Measurements from ENCODE around the gene PDE8A. TPM values are rescaled to one million over a fixed set of nuclear protein-coding genes. Genes with fewer than 3 reads are reported as not detected.

Gene PDE8A
- total and polyA plus RNA-seq, 2 of the 13 experiments (the other 11 are each of a cell fraction or from before 2014, with no cell fraction given), result 26.3 to 48.5 TPM

DNA sequence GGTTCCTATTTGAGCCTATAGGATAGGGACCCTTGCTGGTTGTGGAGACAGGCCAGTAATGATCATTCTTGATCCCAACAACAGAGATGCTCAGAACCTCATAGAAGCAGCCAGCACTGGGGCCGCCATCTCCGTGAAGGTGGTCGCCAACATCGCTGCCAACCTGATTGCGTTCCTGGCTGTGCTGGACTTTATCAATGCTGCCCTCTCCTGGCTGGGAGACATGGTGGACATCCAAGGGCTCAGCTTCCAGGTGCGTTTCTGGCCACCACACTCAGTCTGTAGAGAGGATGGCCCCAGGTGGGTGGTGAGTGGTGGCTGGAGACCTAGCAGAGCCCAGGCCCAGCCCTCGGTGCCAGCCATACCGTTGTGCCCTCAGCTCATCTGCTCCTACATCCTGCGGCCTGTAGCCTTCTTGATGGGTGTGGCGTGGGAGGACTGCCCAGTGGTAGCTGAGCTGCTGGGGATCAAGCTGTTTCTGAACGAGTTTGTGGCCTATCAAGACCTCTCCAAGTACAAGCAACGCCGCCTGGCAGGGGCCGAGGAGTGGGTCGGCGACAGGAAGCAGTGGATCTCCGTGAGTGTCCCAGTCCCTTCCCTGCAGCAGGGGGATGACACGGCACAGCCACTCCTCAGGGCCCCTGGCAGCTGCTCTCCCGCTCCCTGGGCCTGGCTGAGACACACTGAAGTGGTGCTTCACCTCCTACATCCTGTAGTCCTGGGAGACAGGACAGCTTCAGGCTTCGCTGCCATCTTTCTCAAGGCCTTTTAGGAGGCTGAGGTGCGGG is 46.5 kb upstream of the PDE8A start (continued):
- TF ChIP-seq, protein P1, sequence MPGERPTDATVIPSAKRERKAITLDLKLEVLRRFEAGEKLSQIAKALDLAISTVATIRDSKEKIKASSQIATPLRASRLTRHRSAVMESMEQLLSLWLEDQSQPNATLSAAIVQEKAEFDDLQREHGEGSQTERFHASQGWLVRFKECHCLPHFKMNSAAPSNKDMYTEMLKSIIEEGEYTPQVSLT (CRISPR knock-in tag; IDR thresholded peaks at IDR 0.05; ENCODE audit: borderline replicate concordance, low read depth), result no peak
- TF ChIP-seq ZNF747 (CRISPR knock-in tag; IDR thresholded peaks at IDR 0.05; ENCODE audit: borderline replicate concordance) (no peak), ZNF687 (CRISPR knock-in tag; IDR thresholded peaks at IDR 0.05) (peak; percentile 41), ZBTB46 (CRISPR knock-in tag; IDR thresholded peaks at IDR 0.05; ENCODE audit: borderline replicate concordance) (no peak), SP4 (CRISPR knock-in tag; IDR thresholded peaks at IDR 0.05) (no peak), TFDP2 (CRISPR knock-in tag; IDR thresholded peaks at IDR 0.05) (no peak), ZNF124 (CRISPR knock-in tag; IDR thresholded peaks at IDR 0.05) (no peak)
- TF ChIP-seq, protein P2, sequence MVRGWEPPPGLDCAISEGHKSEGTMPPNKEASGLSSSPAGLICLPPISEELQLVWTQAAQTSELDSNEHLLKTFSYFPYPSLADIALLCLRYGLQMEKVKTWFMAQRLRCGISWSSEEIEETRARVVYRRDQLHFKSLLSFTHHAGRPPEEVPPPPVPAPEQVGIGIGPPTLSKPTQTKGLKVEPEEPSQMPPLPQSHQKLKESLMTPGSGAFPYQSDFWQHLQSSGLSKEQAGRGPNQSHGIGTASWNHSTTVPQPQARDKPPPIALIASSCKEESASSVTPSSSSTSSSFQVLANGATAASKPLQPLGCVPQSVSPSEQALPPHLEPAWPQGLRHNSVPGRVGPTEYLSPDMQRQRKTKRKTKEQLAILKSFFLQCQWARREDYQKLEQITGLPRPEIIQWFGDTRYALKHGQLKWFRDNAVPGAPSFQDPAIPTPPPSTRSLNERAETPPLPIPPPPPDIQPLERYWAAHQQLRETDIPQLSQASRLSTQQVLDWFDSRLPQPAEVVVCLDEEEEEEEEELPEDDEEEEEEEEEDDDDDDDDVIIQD (CRISPR knock-in tag; IDR thresholded peaks at IDR 0.05; ENCODE audit: low read depth), result peak; percentile 93; the same call in 1 of the 2 replicates
- TF ChIP-seq, protein P3, sequence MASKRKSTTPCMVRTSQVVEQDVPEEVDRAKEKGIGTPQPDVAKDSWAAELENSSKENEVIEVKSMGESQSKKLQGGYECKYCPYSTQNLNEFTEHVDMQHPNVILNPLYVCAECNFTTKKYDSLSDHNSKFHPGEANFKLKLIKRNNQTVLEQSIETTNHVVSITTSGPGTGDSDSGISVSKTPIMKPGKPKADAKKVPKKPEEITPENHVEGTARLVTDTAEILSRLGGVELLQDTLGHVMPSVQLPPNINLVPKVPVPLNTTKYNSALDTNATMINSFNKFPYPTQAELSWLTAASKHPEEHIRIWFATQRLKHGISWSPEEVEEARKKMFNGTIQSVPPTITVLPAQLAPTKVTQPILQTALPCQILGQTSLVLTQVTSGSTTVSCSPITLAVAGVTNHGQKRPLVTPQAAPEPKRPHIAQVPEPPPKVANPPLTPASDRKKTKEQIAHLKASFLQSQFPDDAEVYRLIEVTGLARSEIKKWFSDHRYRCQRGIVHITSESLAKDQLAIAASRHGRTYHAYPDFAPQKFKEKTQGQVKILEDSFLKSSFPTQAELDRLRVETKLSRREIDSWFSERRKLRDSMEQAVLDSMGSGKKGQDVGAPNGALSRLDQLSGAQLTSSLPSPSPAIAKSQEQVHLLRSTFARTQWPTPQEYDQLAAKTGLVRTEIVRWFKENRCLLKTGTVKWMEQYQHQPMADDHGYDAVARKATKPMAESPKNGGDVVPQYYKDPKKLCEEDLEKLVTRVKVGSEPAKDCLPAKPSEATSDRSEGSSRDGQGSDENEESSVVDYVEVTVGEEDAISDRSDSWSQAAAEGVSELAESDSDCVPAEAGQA (IDR thresholded peaks at IDR 0.05; ENCODE audit: low read depth), result no peak
- TF ChIP-seq, protein P3 (CRISPR knock-in tag; IDR thresholded peaks at IDR 0.05; ENCODE audit: borderline replicate concordance), result no peak
